ENCODE results near the gene MSL3B.

Gene MSL3B

DNA sequence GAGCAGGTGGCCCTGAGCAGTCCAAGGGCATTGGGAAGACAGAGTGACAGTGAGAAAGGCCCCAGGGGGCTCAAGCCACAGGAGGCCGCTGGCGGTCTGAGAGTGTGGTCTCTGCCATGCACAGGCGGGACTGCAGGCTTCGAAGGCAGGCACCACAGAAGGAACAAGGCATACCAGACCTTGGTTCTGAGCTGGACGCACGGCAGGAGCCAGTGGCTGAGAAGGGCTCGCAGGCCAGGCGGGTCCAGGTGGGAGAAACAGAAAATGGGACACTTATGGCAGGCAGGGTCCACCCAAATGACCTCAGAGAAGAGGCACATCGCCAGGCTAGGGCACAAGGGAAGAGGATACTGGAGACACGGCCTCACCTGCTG is 28.8 kb downstream of the MSL3B start:
- in situ Hi-C loops (cut with HindIII; ENCODE audit: low pct_unique_long_range_greater_than_20kb, low sequenced_read_pairs): no loop called here
- no peak for DNase-seq (ENCODE audit: low read depth, low spot score)

GRCh38 chr2:233838726-233839446 is 29.3 kb downstream of the MSL3B start:
- no peak for DNase-seq (ENCODE audit: low read depth, low spot score)
- in situ Hi-C loops (cut with HindIII; ENCODE audit: low pct_unique_long_range_greater_than_20kb, low sequenced_read_pairs): no loop called here

DNA sequence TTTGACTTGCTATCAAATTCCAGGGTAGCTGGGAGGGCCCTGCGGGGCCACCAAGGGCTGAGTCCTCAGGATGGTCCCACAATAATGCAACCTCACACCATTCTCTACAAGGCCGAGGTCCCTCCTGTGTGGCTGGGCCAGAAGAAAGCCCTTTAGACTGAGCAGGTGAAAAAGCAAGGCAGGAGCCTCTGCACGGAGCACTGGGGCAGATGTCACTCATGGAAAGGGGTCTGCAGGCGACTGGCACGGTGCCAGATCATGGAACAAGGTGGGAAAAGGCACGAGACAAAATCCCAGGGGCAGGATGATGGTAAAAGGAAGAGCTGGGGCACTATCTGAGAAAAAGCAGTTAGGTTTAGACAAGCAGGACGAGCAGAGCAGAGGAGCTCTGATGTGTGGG is 29.9 kb downstream of the MSL3B start:
- in situ Hi-C loops (cut with HindIII; ENCODE audit: low pct_unique_long_range_greater_than_20kb, low sequenced_read_pairs): no loop called here
- DNase-seq (ENCODE audit: low read depth, low spot score): no peak

DNA sequence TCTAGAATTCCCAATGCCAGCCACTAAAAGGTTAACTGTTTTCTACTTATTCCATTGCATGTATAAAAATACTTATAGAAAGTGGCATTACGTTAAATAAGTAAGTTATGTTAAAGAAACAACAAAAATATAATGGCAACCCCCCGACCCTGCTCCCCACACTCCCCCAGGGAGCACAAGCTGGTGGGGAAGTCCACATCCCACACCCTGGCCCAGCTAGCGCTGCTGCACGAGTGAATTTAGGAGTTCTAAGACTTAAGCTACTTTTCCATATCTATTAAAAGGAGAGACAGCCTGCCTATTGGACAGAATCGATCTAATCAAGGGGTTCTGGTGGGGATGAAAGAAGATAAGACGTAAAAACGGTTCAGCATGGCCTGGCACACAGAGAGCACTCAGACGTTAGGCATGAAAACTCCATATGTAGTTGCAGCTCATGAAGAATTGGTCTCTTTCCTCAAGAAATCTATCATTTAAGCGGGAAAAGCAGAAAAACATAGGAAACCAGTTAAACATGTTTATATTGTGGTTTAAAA is 30.4 kb downstream of the MSL3B start:
- in situ Hi-C loops (cut with HindIII; ENCODE audit: low pct_unique_long_range_greater_than_20kb, low sequenced_read_pairs): no loop called here
- no peak for DNase-seq (ENCODE audit: low read depth, low spot score)

DNA sequence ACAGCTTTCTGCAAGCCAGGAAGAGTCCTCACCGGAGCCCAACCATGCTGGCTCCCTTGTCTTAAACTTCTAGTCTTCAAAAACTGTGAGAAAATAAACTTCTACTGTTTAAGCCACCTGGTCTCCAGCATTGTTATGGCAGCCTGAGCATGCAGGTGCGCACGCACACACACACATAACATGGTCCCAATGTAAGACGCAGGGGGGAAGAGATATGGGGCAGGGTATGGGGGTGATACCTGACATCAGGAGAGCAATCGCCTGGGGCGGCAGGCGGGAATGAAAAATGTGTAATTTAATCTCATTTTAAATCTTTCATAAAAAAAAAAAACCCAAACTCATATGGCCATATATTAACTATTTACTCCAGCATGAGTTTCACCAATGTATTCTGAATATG is 31.8 kb downstream of the MSL3B start:
- DNase-seq (ENCODE audit: low read depth, low spot score): no peak
- in situ Hi-C loops (cut with HindIII; ENCODE audit: low pct_unique_long_range_greater_than_20kb, low sequenced_read_pairs): no loop called here

DNA sequence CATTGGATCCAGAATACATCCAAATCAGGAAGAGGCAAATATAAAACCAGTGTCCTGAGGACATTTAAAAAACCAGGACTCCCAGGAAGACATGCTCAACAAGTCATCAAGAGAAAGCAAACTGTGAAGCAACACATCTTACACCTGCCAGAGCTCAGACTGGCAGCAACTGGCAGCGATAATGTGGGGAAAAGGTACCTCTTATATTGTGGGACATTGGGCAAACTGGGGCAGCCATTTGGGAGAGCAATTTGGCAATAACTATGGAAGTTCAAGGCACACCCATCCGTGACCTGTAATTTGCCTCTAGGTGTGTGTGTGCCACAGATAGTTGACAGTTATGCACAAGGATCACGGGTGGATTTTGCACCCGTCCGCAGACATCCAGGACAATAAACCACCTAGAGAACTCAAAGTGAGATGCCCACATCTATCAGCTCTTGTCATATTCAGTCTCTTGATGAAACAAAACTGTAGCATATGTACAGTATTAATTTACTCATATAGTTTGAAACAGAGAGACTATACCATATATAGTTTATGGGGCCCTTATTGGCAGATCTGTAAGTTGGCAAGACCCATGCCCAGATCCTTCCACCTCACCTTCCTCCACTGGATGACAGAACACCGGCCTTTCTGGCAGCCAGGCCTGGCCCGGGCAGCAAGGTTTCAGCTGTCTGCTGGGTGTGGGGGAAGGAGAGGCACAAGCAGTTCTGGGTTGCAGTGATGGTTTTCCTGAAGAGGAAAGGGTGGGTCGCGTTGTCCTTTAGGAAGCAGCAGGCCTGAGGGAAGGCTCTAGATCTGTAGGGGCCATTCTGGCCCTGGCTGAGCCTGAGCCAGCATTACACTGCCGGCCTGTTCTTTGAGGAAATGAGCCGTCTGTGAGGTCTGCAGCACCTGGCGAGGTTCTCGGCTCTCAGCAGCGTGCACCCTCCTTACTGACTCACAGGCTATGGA is 32.7 kb downstream of the MSL3B start:
- DNase-seq (ENCODE audit: low read depth, low spot score): no peak
- in situ Hi-C loops (cut with HindIII; ENCODE audit: low pct_unique_long_range_greater_than_20kb, low sequenced_read_pairs): no loop called here

DNA sequence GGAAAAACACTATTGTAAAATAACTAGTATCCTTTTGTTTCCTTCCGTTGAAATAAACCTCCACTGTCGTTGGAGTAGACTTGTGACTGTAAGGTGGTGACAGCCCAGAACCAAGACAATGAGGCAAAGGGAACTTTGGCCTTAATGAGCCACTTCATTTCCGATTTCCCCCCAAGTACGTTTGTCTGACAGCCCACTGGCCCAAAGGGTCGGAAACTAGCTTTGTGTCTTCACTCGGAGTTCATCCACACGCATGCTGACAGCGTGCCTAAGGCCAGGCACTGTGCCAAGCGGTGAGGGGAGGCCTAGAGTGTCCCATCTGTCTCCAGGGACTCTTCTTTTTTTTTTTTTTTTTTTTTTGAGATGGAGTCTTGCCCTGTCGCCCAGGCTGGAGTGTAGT is 34.8 kb downstream of the MSL3B start:
- in situ Hi-C loops (cut with HindIII; ENCODE audit: low pct_unique_long_range_greater_than_20kb, low sequenced_read_pairs): no loop called here
- DNase-seq (ENCODE audit: low read depth, low spot score): no peak

GRCh38 chr2:233832869-233833311 is 35.3 kb downstream of the MSL3B start:
- peak; percentile 61 for DNase-seq (ENCODE audit: low read depth, low spot score)
- in situ Hi-C loops (cut with HindIII; ENCODE audit: low pct_unique_long_range_greater_than_20kb, low sequenced_read_pairs): no loop called here

- in situ Hi-C loops (cut with HindIII; ENCODE audit: low pct_unique_long_range_greater_than_20kb, low sequenced_read_pairs): no loop called here
- no peak for DNase-seq (ENCODE audit: low read depth, low spot score)
Observed at GRCh38 chr2:233832414-233832813, 35.8 kb downstream of the MSL3B start.

- no peak for DNase-seq (ENCODE audit: low read depth, low spot score)
- in situ Hi-C loops (cut with HindIII; ENCODE audit: low pct_unique_long_range_greater_than_20kb, low sequenced_read_pairs): no loop called here
Observed at GRCh38 chr2:233831861-233832260, 36.3 kb downstream of the MSL3B start.

- in situ Hi-C loops (cut with HindIII; ENCODE audit: low pct_unique_long_range_greater_than_20kb, low sequenced_read_pairs): no loop called here
- DNase-seq (ENCODE audit: low read depth, low spot score): no peak
Observed at GRCh38 chr2:233831011-233831721, 37.0 kb downstream of the MSL3B start.

- in situ Hi-C loops (cut with HindIII; ENCODE audit: low pct_unique_long_range_greater_than_20kb, low sequenced_read_pairs): no loop called here
- DNase-seq (ENCODE audit: low read depth, low spot score): no peak
Observed at GRCh38 chr2:233830111-233830802, 37.9 kb downstream of the MSL3B start.

- in situ Hi-C loops (cut with HindIII; ENCODE audit: low pct_unique_long_range_greater_than_20kb, low sequenced_read_pairs): no loop called here
- no peak for DNase-seq (ENCODE audit: low read depth, low spot score)
Observed at GRCh38 chr2:233829193-233830110, 38.7 kb downstream of the MSL3B start.

DNA sequence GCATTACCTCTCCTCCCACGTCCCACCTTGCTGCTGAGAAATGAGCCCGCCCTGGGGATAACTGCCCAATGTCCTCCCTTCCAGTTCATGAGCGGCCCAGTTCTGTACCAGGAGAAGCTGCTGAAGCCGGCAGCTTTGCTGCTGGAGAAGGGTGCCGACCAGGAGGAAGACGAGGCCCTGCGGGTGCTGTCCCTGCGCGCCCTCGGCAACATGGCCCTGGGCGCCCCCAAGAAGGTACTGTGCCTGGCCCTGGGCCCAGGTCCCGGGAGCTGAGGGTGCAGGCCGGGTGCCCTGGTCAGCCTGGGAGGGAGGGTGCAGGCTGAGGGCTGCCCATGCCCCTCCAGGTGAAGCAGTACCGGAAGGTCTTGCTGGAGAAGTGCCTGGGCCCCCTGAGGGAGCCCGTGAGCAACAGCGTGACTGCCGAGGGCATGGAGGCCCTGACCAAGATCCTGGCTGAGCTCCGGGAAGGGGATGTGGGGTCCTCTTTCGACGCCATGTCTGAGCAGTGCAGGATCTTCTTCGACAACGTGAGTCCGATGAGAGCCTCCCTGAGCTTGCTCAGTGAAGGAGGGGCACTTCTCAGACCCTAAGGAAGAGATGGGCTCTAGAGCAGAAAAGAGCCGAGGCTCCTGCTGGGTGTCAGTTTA is 39.5 kb downstream of the MSL3B start:
- in situ Hi-C loops (cut with HindIII; ENCODE audit: low pct_unique_long_range_greater_than_20kb, low sequenced_read_pairs): no loop called here
- DNase-seq (ENCODE audit: low read depth, low spot score): no peak

GRCh38 chr2:233824373-233824772 is 43.8 kb downstream of the MSL3B start:
- in situ Hi-C loops (cut with HindIII; ENCODE audit: low pct_unique_long_range_greater_than_20kb, low sequenced_read_pairs): no loop called here
- DNase-seq (ENCODE audit: low read depth, low spot score): no peak

- no peak for DNase-seq (ENCODE audit: low read depth, low spot score)
- in situ Hi-C loops (cut with HindIII; ENCODE audit: low pct_unique_long_range_greater_than_20kb, low sequenced_read_pairs): no loop called here
Observed at GRCh38 chr2:233823731-233824121, 44.5 kb downstream of the MSL3B start.
